H1 (cell line): ENCODE data around the gene SBK2. TPM values are rescaled to one million over a fixed set of nuclear protein-coding genes. Genes with fewer than 3 reads are reported as not detected.

Experiments used
- CHD1 ChIP-seq: IDR thresholded peaks from 2 replicates; pipeline ENCODE4 v1.6.1; 2012; ENCODE audit warnings: low read depth, low read length, improper control_type of control experiment
- KDM1A ChIP-seq: fragments of 200-600, 300-600 bp; sonication (generic); IDR thresholded peaks from 2 replicates; pipeline ENCODE4 v1.7.1; 2016; ENCODE audit warnings: mild to moderate bottlenecking, low read length, borderline replicate concordance
- POLR2A ChIP-seq, 2 experiments: IDR thresholded peaks; 1 replicate in 1 of 2; 2 replicates in 1 of 2; pipeline ENCODE4 v1.6.1; 2011; ENCODE audit warnings: low read depth in 2 of 2, low read length in 2 of 2, mild to moderate bottlenecking in 2 of 2; ENCODE audit errors: control extremely low read depth in 1 of 2
- POLR2AphosphoS5 ChIP-seq: IDR thresholded peaks from 2 replicates; pipeline ENCODE4 v1.6.1; 2011; ENCODE audit warnings: low read depth, low read length
- RAD21 ChIP-seq, 2 experiments: IDR thresholded peaks in 1 of 2; conservative IDR thresholded peaks in 1 of 2; 2 replicates each; pipeline ENCODE4 v1.6.1; 2011; ENCODE audit warnings: low read depth in 2 of 2, low read length in 2 of 2, improper control_type of control experiment in 1 of 2, inconsistent platforms in 1 of 2, mild to moderate bottlenecking in 1 of 2, moderate library complexity in 1 of 2
- RFX5 ChIP-seq: IDR thresholded peaks from 2 replicates; pipeline ENCODE4 v1.6.1; 2011; ENCODE audit warnings: low read depth, low read length, improper control_type of control experiment, borderline replicate concordance
- RXRA ChIP-seq: IDR thresholded peaks from 2 replicates; pipeline ENCODE4 v1.6.1; 2011; ENCODE audit warnings: low read depth, mild to moderate bottlenecking, low read length, moderate library complexity; ENCODE audit not compliant: insufficient read depth
- SIN3A ChIP-seq, 2 experiments: IDR thresholded peaks in 1 of 2; conservative IDR thresholded peaks in 1 of 2; 2 replicates each; pipeline ENCODE4 v1.6.1; 2011 to 2012; ENCODE audit warnings: low read length in 2 of 2, improper control_type of control experiment in 1 of 2, low read depth in 1 of 2, mild to moderate bottlenecking in 1 of 2
- SP1 ChIP-seq: IDR thresholded peaks from 2 replicates; pipeline ENCODE4 v1.6.1; 2011; ENCODE audit warnings: low read depth, low read length
- SP4 ChIP-seq: IDR thresholded peaks from 2 replicates; pipeline ENCODE4 v1.6.1; 2012; ENCODE audit warnings: low read length, inconsistent platforms
- TAF1 ChIP-seq: IDR thresholded peaks from 2 replicates; pipeline ENCODE4 v1.6.1; 2011; ENCODE audit warnings: mild to moderate bottlenecking, low read depth, low read length
- YY1 ChIP-seq: IDR thresholded peaks from 2 replicates; pipeline ENCODE4 v1.6.1; 2011; ENCODE audit warnings: low read depth, mild to moderate bottlenecking, low read length
- polyA plus RNA-seq, 7 experiments: library from polyadenylated mRNA; depleted of rRNA in 3 of 7; stranded (reverse) in 5 of 7; unstranded in 2 of 7; fragments of >200 nt in 5 of 7; fragments of 200-250 nt in 2 of 7; gene quantifications; 1 replicate in 5 of 7; 2 replicates in 1 of 7; 4 replicates in 1 of 7; pipeline versions ENCODE4 v1.2.1 to v1.2.3, GENCODE V29; 2011 to 2013; ENCODE audit warnings: missing spikeins in 2 of 7, mixed read lengths in 2 of 7
- total RNA-seq: library from RNA; stranded (reverse); fragmentation: NEBNext Ultra II Directional; extraction: Animal tissue kit (Norgen Biotek cat#: 25700); gene quantifications from 2 replicates; pipeline ENCODE4 v1.2.1, GENCODE V29; 2021

Gene SBK2
- total and polyA plus RNA-seq, 2 of the 8 experiments (the other 6 are each of a cell fraction or from before 2014, with no cell fraction given): 3.2 to 4.1 TPM

GRCh38 chr19:55536951-55537740, at the start of gene SBK2 (continued):
- TF ChIP-seq SIN3A (conservative IDR thresholded peaks at IDR 0.05 in 1 of 2, IDR thresholded peaks at IDR 0.05 in 1 of 2; ENCODE audit: low read depth in 1 of 2, low read length in 2 of 2): 0 out of 4 replicates have a peak, but pooled peaks of 1 of the 2 experiments have one; percentile 16
- TF ChIP-seq POLR2A (IDR thresholded peaks at IDR 0.05; ENCODE audit: control extremely low read depth in 1 of 2, low read depth in 2 of 2, low read length in 2 of 2): 0 out of 3 replicates have a peak, but pooled peaks of 1 of the 2 experiments have one; percentile 21
- peak; percentile 90 for TF ChIP-seq SP4
- peak; percentile 89 for TF ChIP-seq SP1
- TF ChIP-seq TAF1: peak; percentile 30; the same call in 1 of the 2 replicates
- TF ChIP-seq YY1: 0 out of 2 replicates have a peak, but pooled peaks have one; percentile 21
- TF ChIP-seq RXRA: no peak
- no peak for TF ChIP-seq CHD1
- peak; percentile 81 for TF ChIP-seq RFX5
- TF ChIP-seq RAD21 (IDR thresholded peaks at IDR 0.05 in 1 of 2, conservative IDR thresholded peaks at IDR 0.05 in 1 of 2; ENCODE audit: low read depth in 2 of 2, low read length in 2 of 2): peak; percentile 86 to 88
- peak; percentile 77; the same call in 1 of the 2 replicates for TF ChIP-seq KDM1A
- peak; percentile 27; the same call in 1 of the 2 replicates for TF ChIP-seq POLR2AphosphoS5
